ENCODE measurements around the gene GIMAP8.

DNA sequence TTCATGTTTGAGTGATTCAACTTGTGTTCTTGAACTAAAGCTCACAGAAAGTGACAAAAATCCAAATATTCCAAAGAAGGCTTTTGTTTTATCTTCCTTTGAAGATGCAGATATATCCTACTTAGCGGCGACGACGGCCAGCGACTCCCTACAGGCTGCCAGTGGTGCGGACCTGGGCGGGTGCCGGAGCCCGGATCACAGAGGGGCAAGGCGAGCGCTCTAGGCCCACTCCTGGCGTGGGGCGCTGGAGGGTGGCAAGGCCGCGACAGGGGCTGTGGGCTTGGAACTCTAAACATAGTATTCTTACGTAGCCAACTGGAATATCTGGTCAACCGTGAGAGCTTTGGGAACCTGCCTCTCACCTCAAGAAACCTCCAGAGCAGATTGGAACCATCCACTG is 63.3 kb downstream of the GIMAP8 start:
- TF ChIP-seq EZH2 (optimal IDR thresholded peaks at IDR 0.05; ENCODE audit: low read depth, low read length), result no peak
- TF ChIP-seq, protein P1, sequence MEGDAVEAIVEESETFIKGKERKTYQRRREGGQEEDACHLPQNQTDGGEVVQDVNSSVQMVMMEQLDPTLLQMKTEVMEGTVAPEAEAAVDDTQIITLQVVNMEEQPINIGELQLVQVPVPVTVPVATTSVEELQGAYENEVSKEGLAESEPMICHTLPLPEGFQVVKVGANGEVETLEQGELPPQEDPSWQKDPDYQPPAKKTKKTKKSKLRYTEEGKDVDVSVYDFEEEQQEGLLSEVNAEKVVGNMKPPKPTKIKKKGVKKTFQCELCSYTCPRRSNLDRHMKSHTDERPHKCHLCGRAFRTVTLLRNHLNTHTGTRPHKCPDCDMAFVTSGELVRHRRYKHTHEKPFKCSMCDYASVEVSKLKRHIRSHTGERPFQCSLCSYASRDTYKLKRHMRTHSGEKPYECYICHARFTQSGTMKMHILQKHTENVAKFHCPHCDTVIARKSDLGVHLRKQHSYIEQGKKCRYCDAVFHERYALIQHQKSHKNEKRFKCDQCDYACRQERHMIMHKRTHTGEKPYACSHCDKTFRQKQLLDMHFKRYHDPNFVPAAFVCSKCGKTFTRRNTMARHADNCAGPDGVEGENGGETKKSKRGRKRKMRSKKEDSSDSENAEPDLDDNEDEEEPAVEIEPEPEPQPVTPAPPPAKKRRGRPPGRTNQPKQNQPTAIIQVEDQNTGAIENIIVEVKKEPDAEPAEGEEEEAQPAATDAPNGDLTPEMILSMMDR (IDR thresholded peaks at IDR 0.05; ENCODE audit: low read length), result no peak
